NK-92 treated with Interleukin-12 subunit alpha and Interleukin-12 subunit beta, amount 100 ng/mL, for 24 hours (cell line): Measurements from ENCODE around the gene MCTP1.

Experiments
- DNase-seq: peaks from one replicate; lab custom pipeline; 2025; lab: John Stamatoyannopoulos, UW

MCTP1 gene

GRCh38 chr5:95072281-95072680 is 212.6 kb downstream of the MCTP1 start:
- DNase-seq = no peak

- DNase-seq = no peak
Observed at GRCh38 chr5:95070866-95071265, 214.0 kb downstream of the MCTP1 start.

DNA sequence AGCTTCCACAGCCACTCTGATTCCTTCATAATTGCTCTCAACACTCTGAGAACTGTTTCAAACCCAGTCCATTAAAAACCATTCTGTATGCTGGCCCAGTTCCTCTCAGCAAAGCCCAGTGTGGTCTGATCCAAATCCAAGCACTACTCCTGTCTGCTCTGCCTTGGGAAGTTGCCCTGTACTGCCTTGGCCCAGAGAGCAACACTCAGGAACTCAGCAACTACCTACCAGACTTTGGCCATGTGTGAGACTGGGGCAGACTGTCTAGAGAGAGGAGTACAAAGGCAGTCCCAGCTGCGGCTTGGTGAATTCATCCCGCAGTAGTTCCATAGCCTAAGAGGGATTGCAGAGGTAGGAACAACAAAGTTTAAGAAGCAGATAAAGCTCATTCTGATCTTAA is 214.4 kb downstream of the MCTP1 start:
- DNase-seq = no peak

- DNase-seq = no peak
Observed at GRCh38 chr5:95069948-95070347, 214.9 kb downstream of the MCTP1 start.

DNA sequence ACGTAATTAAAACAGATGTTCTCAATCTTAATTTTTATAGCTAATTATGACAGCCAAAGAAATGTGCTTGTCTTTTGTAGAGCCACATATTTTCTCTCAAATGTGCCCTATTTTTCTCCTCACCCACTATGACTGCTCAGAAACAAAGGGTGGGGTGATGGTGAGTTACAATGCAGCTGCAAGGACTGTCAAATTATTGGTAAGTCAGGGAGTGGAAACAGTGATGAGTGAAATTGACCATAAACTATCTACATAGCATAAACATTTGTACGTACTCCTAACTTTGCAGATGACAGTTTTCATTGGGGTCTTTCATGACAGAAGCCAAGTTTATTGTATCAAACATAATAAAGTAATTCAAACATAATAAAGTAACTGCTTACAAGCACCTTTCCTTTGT is 215.9 kb downstream of the MCTP1 start:
- no peak for DNase-seq

- DNase-seq = no peak
Observed at GRCh38 chr5:95068289-95068910, 216.5 kb downstream of the MCTP1 start.

DNA sequence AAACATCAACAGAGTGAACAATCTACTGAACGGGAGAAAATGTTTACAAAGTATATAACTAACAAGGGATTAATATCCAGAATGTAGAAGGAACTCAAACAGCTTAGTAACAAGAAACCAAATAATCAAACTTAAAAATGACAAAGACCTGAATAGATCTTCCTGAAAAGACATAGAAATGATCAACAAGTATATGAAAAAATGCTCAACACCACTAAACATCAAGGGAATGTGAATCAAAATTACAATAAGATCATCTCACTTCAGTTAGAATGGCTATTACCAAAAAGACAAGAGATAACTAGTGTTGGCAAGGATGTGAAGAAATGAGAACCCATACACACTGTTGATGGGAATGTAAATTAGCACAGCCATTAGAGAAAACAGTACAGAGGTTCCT is 218.8 kb downstream of the MCTP1 start:
- no peak for DNase-seq

- DNase-seq = no peak
Observed at GRCh38 chr5:95063492-95063891, 221.4 kb downstream of the MCTP1 start.

GRCh38 chr5:95060098-95060497 is 224.8 kb downstream of the MCTP1 start:
- no peak for DNase-seq

DNA sequence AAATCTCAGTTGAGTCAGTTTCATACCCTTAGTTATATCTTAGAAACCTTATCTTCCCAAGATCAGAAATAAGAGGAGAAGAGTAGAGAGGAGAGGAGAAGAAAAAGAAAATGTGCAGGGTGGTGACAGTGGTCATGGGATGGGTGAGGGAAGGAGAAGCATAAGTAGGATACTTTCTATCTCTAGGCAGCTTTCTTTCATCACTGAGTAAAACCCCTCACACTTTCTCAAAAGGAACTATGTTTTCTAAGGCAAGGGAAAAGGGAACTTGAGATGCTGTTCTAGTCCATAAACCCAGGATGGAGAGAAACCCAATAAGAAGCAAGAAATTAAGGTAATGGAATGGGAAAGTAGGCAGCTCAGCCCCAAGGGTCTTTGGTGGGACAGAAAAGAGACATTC is 225.3 kb downstream of the MCTP1 start:
- DNase-seq = no peak

GRCh38 chr5:95057615-95058014 is 227.3 kb downstream of the MCTP1 start:
- no peak for DNase-seq

GRCh38 chr5:95053253-95053652 is 231.6 kb downstream of the MCTP1 start:
- DNase-seq = no peak

GRCh38 chr5:95050708-95051107 is 234.2 kb downstream of the MCTP1 start:
- no peak for DNase-seq

DNA sequence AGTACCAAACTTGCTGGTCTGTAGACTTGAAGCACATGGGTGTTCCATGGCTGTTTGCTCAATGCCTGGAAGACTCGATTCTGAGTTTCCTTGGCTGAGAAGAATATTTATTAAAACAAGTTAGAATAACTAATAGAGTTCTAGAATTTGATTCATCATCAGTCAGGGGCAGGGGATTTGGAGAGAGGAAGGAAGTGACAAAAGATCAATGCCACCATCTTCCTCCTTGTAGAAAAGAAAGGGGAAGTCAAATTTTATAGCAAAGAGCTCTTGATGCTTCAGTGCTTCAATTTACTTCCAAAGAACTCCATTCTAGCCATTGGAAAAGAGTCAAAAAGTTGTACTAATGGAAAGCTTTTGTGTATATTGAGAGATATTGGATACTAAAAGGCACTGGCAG is 236.3 kb downstream of the MCTP1 start:
- no peak for DNase-seq

- DNase-seq = no peak
Observed at GRCh38 chr5:95045181-95045965, 239.5 kb downstream of the MCTP1 start.

DNA sequence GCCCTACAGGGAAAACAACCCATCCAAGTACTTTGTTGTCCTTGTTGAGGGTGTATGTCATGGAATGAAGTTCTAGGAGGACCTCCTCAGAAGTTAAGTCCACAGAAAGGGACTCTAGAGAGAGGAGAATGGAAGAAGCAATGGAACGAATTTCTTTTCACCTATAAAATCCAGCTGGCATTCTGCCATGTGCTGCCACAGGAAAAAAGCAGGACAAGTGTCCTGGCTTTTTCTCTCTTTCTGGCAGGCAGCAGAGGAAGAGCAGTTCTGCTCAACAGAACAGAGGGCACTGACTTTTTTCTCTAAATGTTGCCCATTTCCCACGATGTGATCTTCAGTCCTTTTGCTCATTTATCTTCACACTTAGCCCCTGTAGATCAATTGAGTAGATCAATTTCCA is 240.8 kb downstream of the MCTP1 start:
- no peak for DNase-seq

DNA sequence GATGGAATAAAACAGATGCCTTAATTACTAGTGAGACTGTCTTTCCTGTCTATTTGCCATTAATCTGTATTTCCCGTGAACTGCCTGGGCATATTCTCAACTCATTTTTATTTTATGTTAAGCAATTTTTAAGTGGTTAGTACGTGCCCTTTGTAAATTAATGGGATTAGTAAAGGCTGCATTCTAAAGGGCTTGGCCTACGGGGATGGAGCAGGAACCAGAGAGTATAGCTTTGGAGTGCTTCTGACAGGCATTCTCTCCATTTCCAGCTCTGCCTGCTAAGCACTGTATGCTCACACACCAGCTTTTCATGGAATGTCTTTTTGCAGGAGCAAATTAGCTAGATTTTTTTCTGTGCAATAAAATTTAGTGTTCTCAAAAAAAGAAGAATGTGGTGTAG is 241.2 kb downstream of the MCTP1 start:
- no peak for DNase-seq

- DNase-seq = no peak
Observed at GRCh38 chr5:95043234-95043633, 241.7 kb downstream of the MCTP1 start.

- no peak for DNase-seq
Observed at GRCh38 chr5:95042037-95042436, 242.9 kb downstream of the MCTP1 start.

- no peak for DNase-seq
Observed at GRCh38 chr5:95035891-95036685, 248.8 kb downstream of the MCTP1 start.

DNA sequence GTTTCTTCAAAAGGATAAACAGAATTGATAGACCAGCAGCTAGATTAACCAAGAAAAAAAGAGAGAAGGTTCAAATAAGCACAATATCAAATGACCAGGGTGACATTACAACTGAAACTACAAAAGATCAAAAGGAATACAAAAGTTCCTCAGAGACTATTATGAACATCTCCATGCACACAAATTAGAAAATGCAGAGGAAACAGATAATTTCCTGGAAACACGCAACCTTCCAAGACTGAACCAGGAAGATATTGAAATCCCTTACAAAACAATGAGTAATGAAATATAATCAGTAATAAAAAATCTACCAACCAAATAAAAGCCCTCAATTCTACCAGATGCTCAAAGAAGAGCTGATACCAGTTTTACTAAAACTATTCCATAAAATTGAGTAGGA is 252.1 kb downstream of the MCTP1 start:
- DNase-seq = no peak

- no peak for DNase-seq
Observed at GRCh38 chr5:95029569-95030366, 255.1 kb downstream of the MCTP1 start.
